Hematopoietic multipotent progenitor cell treated with erythropoietin and hydrocortisone succinate and interleukin-3 and kit ligand, for 17 days (in vitro differentiated cells): Measurements from ENCODE around the gene ERFL.
A peak's percentile ranks its signal among the peaks of the same experiment; 100 is the strongest.
"Not testable (repeated sequence)": the region's sequence is repeated elsewhere in the genome, so short reads cannot be mapped to it uniquely, and the experiment has no call there.

Experiments used
- DNase-seq: peaks from one replicate; pipeline ENCODE4 v3.0.0-alpha.2; 2015; ENCODE audit warnings: low spot score

Gene ERFL

DNA sequence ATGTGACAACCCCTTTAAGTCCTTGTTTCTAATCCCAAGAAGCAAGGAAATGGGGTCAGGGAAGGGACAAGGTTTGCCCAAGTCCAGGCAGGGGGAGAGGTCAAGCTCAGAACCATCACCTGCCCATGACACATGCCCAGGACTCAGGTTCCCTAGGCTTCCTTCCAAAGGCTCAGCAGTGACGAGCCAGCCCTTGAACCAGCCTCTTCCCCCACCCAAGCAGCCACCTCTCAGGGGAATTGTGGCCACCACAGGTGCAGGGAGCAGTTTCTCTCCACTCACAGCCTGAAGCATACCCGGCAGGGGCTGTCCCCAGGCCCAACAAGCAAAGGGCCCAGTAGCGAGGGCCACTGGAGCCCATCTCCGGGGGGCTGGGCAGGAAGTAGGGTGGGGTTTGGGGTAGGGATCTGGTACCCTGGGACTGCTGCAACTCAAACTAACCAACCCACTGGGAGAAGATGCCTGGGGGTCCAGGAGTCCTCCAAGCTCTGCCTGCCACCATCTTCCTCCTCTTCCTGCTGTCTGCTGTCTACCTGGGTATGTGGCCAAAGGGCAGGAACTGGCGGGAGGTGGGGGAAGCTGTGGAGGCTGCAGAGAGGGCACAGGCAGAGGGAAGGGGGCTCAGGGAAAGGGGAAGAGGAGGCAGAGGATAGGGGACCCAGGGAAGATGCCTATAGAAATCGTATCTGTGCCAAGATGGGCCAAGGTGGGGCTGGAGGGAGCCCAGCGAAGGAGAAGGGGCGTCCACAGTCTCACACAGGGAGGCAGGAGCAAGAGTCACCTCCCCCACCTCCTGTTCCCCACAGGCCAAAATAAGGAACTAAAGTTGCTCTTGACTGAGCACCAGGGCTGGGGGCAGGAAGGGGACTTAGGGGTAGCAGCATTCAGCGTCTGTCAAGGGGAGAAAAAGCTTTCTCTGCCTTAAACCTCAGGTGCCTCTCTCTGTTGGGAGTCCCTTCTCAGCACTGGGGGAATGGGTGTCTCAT lies 51.1 kb downstream of the ERFL start, which contains the start of gene CD79A:
Gene CD79A (plus strand): TSS at position 433 of the 986 bp plus-strand sequence. CDS start 26 bp downstream, at position 459.
- no peak for DNase-seq

GRCh38 chr19:41875973-41876372 lies 52.3 kb downstream of the ERFL start:
- not testable (repeated sequence) for DNase-seq

DNA sequence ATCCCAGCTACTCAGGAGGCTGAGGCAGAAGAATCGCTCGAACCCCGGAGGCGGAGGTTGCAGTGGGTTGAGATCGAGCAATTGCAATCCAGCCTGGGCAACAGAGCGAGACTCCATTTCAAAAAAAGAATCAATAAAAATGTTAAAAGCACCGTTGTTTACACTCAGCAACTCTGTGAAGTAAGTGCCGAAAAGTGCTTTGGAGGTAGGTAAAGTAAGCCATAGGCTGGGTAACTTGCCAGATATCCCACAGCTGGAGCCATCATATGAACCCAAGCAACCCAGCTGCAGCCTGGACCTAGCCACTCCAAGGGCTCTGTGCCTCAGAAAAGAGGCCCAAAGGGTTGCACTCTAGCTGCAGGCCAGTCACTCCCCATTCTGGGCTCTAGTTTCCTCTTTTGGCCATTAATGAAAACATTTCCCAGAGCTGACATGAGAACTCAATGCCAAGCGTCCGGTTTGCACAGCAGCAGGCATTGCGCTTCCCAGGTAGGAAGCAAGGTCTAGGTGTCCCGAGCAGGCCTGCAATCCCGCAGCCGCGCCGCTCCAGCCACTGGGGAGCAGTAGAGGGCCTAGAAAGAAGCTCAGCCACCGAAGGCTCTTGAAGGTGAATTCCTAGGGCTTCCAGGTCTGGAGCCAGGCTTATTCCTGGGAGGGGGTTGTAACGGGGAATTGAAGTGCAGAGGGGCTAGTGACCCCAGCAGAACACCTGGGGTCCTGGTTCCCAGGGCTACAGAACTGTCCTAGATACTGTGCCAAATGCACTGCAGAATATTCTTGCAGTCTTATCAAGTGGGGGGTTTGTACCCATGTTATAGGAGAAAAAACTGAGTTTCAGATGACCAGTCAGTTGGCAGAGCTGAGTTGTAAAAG lies 55.2 kb downstream of the ERFL start:
- peak; percentile 39 for DNase-seq

GRCh38 chr19:41872384-41872774 lies 55.9 kb downstream of the ERFL start:
- DNase-seq = no peak

DNA sequence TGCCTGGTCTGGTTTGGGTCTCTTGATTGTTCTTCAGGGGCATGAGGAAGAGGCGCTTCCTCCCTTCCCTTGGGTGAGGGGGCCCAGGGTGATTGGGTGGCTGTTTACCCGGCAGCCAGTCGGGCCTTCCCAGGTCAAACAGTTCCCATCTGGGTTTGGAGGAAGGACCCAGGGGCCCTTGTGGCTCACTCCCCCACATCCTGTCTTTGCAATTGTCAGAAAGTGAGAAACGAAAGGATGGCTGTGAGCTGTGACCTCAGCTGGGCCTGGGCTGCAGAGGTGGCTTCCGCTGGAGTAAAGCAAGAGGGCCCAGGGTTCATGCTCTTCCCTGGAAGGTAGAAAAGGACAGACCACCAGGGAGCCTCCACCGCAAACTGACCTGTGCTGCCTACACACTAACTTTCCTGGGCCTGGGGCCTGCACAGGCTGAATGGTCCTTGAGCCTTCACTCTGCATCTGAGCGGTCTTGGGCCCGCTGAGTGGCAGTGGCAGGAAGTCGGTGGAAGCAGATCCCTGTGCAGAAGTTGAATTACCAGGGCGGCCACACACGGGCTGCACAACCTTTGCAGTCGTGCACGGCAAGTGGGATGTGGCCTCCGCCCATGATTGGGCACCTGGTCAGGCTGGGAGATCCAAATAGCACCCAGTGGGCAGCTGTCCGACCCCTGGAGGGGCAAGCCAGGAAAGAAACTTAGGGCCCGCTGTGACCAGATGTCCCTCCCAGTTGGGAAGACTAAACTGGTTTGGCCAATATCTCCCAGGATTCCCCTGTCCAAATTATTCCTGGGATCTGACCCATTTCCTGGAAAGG lies 56.5 kb downstream of the ERFL start:
- no peak for DNase-seq

GRCh38 chr19:41870401-41870873 lies 57.8 kb downstream of the ERFL start:
- no peak for DNase-seq

GRCh38 chr19:41869374-41869955 lies 58.8 kb downstream of the ERFL start:
- DNase-seq = no peak

DNA sequence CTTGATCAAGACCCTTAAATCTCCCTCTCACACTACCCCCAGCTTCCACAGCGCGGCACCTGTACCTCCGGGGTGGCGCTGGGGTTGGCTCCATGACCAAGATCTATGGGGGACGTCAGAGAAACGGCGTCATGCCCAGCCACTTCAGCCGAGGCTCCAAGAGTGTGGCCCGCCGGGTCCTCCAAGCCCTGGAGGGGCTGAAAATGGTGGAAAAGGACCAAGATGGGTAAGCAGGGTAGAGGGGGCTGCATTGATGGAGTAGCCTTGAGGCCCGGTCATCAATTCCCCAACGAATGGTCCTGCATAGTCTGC lies 59.3 kb downstream of the ERFL start:
- no peak for DNase-seq

DNA sequence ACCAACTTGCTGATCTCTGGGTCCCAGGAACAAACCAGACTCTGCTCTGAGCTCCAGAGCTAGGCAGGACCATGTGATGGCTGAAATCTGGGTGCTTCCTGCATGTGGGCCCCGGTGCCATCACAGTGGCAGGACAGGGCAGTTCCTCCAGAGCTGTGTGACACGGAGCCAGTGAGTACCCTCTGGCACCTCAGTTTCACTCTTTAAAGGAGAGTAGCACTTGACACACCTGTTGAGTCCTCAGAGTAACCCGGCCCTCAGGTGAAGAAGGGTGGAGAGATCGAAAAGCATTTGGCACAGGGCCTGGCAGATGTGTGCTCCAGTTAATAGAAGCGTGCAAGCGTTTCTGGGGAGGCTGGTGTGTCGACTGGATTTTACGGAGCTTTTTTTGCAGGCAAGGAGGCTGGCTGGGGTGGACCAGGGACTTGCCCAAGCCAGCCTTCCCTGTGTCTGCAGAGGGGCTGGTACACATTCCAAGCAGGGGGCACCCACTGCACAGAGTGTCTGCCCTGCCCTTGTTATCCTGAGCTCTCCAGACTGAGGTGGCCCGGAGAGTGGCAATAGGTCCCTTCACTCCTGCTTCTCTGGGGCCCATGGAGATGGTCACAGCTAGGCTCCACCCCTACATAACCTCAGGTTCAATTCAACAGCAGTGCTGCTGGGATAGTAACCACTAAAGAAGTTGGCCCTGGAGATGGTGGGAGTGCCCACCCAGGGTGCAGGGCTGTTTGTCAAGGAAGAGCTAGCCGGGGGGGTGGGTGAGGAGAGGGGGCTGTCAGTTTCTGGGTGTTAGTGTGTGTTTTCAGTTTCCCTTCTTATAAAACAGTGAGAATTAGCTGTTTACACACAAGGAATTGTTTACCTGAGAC lies 59.9 kb downstream of the ERFL start:
- no peak for DNase-seq

- DNase-seq = no peak
These were observed 62.0 kb downstream of the ERFL start for GRCh38 chr19:41866284-41866683.

GRCh38 chr19:41864374-41864773 lies 63.9 kb downstream of the ERFL start:
- DNase-seq = no peak

DNA sequence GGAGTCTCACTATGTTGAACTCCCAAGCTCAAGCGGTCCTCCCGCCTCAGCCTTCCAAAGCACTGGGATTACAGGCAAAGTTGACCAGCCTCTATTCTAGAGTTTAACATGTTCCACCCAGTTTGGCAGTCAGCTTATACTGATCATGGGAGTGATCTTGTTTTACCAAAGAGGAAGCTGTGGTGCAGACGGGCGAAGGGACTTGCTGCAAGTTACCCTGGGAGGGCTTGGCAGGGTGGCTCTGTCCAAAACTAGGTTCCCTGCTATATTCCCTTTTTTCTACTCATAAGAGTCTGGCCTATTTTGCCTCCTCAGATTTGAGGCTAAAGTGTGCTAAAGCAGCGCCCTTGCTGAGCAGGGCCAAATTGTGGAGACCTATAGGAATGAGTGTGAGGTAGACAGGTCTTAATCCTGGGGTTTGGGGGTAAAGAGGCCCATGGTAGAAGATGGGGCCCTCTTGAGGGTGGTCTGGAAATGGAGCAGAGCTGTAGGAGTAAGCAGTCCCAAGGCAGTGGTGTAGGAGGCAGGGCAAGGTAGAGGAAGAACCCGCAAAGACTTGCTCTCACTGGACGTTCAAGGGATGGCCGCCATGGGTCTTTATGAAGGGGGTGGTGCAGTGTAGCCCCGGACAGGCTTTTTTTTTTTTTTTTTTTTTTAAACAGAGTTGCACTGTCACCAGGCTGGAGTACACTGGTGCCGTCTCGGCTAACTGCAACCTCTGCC lies 64.9 kb downstream of the ERFL start:
- no peak for DNase-seq

DNA sequence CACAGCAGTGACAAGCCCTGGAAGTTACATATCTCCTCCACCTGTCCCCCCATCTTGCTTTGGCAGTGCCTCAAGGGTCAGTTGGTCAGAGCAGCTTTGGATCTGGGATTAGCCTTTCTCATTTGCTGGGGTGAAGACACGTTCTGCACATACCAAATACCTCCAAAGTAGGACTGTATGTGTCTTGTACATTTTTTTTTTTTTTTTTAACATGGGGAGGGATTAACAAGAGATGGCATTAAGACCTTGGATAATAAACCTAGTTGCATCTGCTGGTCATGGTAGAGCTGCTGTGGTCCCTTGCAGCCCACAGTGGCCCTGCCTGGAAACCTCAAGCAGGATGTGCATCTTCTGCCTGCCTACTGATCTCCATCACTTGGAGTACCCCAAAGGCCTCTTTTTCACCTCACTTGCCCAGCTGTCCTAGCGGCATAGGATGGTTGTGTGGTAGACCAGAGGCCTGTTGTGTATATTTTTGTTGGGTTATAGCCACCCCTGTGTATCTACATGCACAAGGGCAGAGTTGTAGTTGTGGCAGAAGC lies 65.7 kb downstream of the ERFL start:
- no peak for DNase-seq

GRCh38 chr19:41861846-41862245 lies 66.4 kb downstream of the ERFL start:
- no peak for DNase-seq

GRCh38 chr19:41861116-41861768 lies 67.0 kb downstream of the ERFL start:
- no peak for DNase-seq

- DNase-seq = peak; percentile 55
These were observed 67.7 kb downstream of the ERFL start for GRCh38 chr19:41860419-41861115.

- DNase-seq = peak; percentile 99
These were observed 68.4 kb downstream of the ERFL start, which contains the start of gene RPS19 for GRCh38 chr19:41859618-41860418. RPS19 (plus strand) TSS chr19:41860255; CDS start chr19:41860775, 520 bp downstream.
